Measurements from ENCODE around the gene WASF3.

DNA sequence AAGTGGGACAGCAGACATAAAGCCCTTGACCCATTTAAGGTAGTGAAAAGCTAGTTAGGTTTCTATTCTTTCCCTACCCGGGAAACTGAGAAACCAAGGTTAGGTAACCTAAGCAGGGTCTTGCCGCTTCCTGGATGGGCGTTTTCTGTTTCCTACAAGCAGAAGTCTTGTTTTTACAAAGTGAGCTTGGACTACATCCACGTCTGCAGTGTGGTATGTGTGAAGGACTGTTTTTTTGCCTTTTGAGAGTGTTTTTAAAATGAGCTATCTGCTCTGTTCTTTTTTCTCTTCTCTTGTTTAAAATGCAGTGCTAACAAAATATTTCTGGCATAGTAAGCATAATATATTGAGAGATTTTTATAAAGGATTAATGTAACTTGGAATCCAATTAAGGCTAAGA, 153.7 kb downstream of the WASF3 start:
- TF ChIP-seq, protein P1, sequence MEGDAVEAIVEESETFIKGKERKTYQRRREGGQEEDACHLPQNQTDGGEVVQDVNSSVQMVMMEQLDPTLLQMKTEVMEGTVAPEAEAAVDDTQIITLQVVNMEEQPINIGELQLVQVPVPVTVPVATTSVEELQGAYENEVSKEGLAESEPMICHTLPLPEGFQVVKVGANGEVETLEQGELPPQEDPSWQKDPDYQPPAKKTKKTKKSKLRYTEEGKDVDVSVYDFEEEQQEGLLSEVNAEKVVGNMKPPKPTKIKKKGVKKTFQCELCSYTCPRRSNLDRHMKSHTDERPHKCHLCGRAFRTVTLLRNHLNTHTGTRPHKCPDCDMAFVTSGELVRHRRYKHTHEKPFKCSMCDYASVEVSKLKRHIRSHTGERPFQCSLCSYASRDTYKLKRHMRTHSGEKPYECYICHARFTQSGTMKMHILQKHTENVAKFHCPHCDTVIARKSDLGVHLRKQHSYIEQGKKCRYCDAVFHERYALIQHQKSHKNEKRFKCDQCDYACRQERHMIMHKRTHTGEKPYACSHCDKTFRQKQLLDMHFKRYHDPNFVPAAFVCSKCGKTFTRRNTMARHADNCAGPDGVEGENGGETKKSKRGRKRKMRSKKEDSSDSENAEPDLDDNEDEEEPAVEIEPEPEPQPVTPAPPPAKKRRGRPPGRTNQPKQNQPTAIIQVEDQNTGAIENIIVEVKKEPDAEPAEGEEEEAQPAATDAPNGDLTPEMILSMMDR (IDR thresholded peaks at IDR 0.05; ENCODE audit: insufficient read depth, low read length) = no peak
- TF ChIP-seq, protein P2, sequence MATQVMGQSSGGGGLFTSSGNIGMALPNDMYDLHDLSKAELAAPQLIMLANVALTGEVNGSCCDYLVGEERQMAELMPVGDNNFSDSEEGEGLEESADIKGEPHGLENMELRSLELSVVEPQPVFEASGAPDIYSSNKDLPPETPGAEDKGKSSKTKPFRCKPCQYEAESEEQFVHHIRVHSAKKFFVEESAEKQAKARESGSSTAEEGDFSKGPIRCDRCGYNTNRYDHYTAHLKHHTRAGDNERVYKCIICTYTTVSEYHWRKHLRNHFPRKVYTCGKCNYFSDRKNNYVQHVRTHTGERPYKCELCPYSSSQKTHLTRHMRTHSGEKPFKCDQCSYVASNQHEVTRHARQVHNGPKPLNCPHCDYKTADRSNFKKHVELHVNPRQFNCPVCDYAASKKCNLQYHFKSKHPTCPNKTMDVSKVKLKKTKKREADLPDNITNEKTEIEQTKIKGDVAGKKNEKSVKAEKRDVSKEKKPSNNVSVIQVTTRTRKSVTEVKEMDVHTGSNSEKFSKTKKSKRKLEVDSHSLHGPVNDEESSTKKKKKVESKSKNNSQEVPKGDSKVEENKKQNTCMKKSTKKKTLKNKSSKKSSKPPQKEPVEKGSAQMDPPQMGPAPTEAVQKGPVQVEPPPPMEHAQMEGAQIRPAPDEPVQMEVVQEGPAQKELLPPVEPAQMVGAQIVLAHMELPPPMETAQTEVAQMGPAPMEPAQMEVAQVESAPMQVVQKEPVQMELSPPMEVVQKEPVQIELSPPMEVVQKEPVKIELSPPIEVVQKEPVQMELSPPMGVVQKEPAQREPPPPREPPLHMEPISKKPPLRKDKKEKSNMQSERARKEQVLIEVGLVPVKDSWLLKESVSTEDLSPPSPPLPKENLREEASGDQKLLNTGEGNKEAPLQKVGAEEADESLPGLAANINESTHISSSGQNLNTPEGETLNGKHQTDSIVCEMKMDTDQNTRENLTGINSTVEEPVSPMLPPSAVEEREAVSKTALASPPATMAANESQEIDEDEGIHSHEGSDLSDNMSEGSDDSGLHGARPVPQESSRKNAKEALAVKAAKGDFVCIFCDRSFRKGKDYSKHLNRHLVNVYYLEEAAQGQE (IDR thresholded peaks at IDR 0.05; ENCODE audit: insufficient replicate concordance, low read depth) = no peak
